Heart left ventricle (tissue), 16 donors: ENCODE data around the gene S100A7A. TPM values are rescaled to one million over a fixed set of nuclear protein-coding genes. Genes with fewer than 3 reads are reported as not detected.
"Not testable (repeated sequence)": the region's sequence is repeated elsewhere in the genome, so short reads cannot be mapped to it uniquely, and the experiment has no call there.

Experiments
- ATAC-seq, 4 donors: fragments of 200-7000 bp; cut with Tn5 transposase; one replicate each; pipeline ENCODE4 v1.9.1; 2020 to 2022; ENCODE audit warnings: moderate library complexity in 4 of 4, mild to moderate bottlenecking in 3 of 4, moderate number of reproducible peaks in 1 of 4
- DNase-seq, 5 donors: peaks; one replicate each; pipeline ENCODE4 v3.0.0-alpha.2; 2020
- H3K27ac ChIP-seq, 12 donors: fragments of 200-600 bp; sonication (generic) in 4 of 12; one replicate each; pipeline versions ENCODE4 v1.5.0 to v1.8.0; 2016 to 2022; ENCODE audit warnings: mild to moderate bottlenecking in 2 of 12
- H3K27me3 ChIP-seq, 9 donors: fragments of 200-600 bp; sonication (generic) in 2 of 9; one replicate each; pipeline versions ENCODE4 v1.5.1 to v1.8.0; 2016 to 2022; ENCODE audit warnings: mild to moderate bottlenecking in 3 of 9
- H3K36me3 ChIP-seq, 9 donors: fragments of 200-600 bp; sonication (generic) in 2 of 9; one replicate each; pipeline versions ENCODE4 v1.5.0 to v1.8.0; 2018 to 2022; ENCODE audit warnings: mild to moderate bottlenecking in 2 of 9
- H3K4me1 ChIP-seq, 12 donors: fragments of 200-600 bp; sonication (generic) in 4 of 12; one replicate each; pipeline versions ENCODE4 v1.5.0 to v1.8.0; 2016 to 2022; ENCODE audit warnings: mild to moderate bottlenecking in 3 of 12
- H3K4me3 ChIP-seq, 12 donors: fragments of 200-600 bp; sonication (generic) in 4 of 12; one replicate each; pipeline versions ENCODE4 v1.5.0 to v1.8.0; 2017 to 2022; ENCODE audit warnings: mild to moderate bottlenecking in 9 of 12, moderate library complexity in 4 of 12
- H3K9me3 ChIP-seq, 12 donors: fragments of 200-600 bp; sonication (generic) in 4 of 12; one replicate each; pipeline versions ENCODE4 v1.5.0 to v1.8.0; 2016 to 2022; ENCODE audit warnings: mild to moderate bottlenecking in 1 of 12
- POLR2A ChIP-seq, 2 donors: fragments of 450-650 bp; IDR thresholded peaks; one replicate each; pipeline ENCODE4 v1.6.1; 2017; ENCODE audit warnings: antibody characterized with exemption in 2 of 2, mild to moderate bottlenecking in 2 of 2, moderate library complexity in 2 of 2
- WGBS, 4 donors: extraction: QIAGEN DNeasy Blood & Tissue Kit in 2 of 4; methylation state at CpG; one replicate each; pipeline versions ENCODE4 v1.1.5 to v1.1.7; 2013 to 2018; 5-methylcytosine and 5-hydroxymethylcytosine counted together
- intact Hi-C, 10 donors: fragments of 100-400 bp; cut with DNase I; formaldehyde crosslinking; loops; one replicate each; pipeline versions ENCODE4 v1.11.1 to v1.14.2; 2022
- polyA plus RNA-seq, 2 donors: library from polyadenylated mRNA; stranded (reverse); fragments of 200-250 nt; gene quantifications; one replicate each; pipeline ENCODE4 v1.2.3, GENCODE V29; 2013
- total RNA-seq, 9 donors: library from RNA; depleted of rRNA in 2 of 9; stranded (reverse); fragments of >200 nt in 2 of 9; fragmentation: NEBNext Ultra II Directional in 3 of 9; extraction: Animal tissue kit (Norgen Biotek cat#: 25700) in 3 of 9; gene quantifications; one replicate each; pipeline versions ENCODE4 v1.1.0 to v1.2.4, GENCODE V29; 2016 to 2023
- TF ChIP-seq, protein P1 (sequence below), 12 donors: fragments of 200-600 bp; sonication (generic) in 4 of 12; IDR thresholded peaks; one replicate each; pipeline versions ENCODE4 v1.5.0 to v1.8.0; 2018 to 2022; ENCODE audit warnings: antibody characterized with exemption in 12 of 12, mild to moderate bottlenecking in 5 of 12
- donor health status: ischemic (EF 13 %, LVEDD 7.1; RV severe dilation, severe dysfunction).
- donor health status: healthy with polysubstance abuse.
- donor health status: DM: no; HTN: yes; CAD: no.
- donor health status: DM: no; HTN: no; CAD: no.
- donor health status: ischemic (EF 25% LVEDD 6.9; RV normal size, moderate dysfunction).
- donor health status: ischemic (EF 25% LVEDD 5.7; RV mildly dilated, moderate dysfunction).
- donor health status: healthy.
- donor health status: DM: yes; HTN: yes; CAD: no.
- donor health status: ischemic (EF 35%, LVEDD 5.7; RV mildly dilated, moderate dysfunction).
- donor health status: nonischemic (EF 11% LVEDD 7.7; RV severe dilation, severe dysfunction).
- donor health status: DM: yes; HTN: yes; CAD: no.
- donor health status: PGD.
- donor health status: ischemic (EF 29% LVEDD 5.4; RV normal size, mild dysfunction).
- donor health status: nonischemic (EF 23%, LVEDD 6.1; RV moderate dilation, normal function).

Gene S100A7A
- total and polyA plus RNA-seq, 11 donors = not detected

DNA sequence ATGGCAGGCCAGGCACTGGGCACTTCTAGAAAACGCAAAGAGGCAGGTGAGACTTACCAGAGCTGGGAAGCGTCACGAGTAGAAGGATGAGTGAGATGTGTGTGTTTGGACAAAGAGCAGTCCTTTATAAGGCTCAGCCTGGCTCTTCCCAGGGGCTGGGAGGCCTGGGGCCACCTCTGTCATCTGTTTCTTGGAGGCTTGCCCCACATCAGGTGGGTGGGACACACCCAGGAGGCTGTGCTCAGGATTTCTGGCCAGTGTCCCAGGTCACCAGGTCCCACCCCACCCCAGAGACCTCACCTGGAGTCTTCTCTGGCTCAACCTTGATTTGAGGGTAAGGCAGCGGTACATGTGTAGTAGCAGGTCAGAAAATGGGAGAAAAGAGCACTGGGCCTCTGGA is 44.2 kb downstream of the S100A7A start, which contains the start of gene S100A7:
TSS of gene S100A7 (minus strand) at position 101 of the 400 bp plus-strand sequence. CDS start 1,638 bp downstream, outside the sequence.
- no peak for ATAC-seq
- whole genome bisulfite sequencing, 4 donors = 82 to 89% (median 86%) methylated on average over 4 of the region's 4 CpGs
- intact Hi-C loops = loop anchor here in 2 of 10 donors (5.0 kb wide), 1 partner anchor 37 kb away; no protein-coding TSS in a partner anchor

DNA sequence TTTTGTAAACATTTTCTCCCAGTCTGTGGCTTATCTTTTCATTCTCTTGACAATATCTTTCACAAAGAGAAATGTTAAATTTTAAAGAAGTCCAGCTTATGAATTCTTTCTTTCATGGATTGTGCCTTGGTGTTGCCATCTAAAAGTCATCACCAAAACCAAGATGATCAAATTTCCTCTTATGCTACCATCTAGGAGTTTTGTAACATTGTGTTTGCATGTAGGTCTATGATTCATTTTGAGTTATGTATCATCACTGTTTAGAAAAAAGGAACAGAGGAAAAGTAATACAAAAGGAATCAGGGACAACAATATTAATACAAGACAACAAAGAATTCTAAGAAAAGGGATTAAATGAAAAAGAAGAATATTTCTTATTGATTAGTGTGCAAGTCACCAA is 46.4 kb downstream of the S100A7A start:
- H3K9me3 ChIP-seq, ATAC-seq, H3K36me3 ChIP-seq, H3K4me3 ChIP-seq, DNase-seq, H3K27ac ChIP-seq, H3K27me3 ChIP-seq: not testable (repeated sequence)
- H3K4me1 ChIP-seq = peaks cover 0 to 23% (median 12%) of the 10 kb centered on the region in 12 donors
- intact Hi-C loops = loop anchor here in 2 of 10 donors (5.0 kb wide), 1 partner anchor 35 kb away; no protein-coding TSS in a partner anchor

More for the DNA sequence above, 44.2 kb downstream of the S100A7A start, which contains the start of gene S100A7:
- DNase-seq = no peak
- no peaks in the 10 kb centered on the region for H3K36me3 ChIP-seq
- no peaks in the 10 kb centered on the region for H3K9me3 ChIP-seq
- H3K27ac ChIP-seq = no peak within 1 kb of the TSS
- TF ChIP-seq, protein P1, sequence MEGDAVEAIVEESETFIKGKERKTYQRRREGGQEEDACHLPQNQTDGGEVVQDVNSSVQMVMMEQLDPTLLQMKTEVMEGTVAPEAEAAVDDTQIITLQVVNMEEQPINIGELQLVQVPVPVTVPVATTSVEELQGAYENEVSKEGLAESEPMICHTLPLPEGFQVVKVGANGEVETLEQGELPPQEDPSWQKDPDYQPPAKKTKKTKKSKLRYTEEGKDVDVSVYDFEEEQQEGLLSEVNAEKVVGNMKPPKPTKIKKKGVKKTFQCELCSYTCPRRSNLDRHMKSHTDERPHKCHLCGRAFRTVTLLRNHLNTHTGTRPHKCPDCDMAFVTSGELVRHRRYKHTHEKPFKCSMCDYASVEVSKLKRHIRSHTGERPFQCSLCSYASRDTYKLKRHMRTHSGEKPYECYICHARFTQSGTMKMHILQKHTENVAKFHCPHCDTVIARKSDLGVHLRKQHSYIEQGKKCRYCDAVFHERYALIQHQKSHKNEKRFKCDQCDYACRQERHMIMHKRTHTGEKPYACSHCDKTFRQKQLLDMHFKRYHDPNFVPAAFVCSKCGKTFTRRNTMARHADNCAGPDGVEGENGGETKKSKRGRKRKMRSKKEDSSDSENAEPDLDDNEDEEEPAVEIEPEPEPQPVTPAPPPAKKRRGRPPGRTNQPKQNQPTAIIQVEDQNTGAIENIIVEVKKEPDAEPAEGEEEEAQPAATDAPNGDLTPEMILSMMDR (IDR thresholded peaks at IDR 0.05) = no peak
- TF ChIP-seq POLR2A (IDR thresholded peaks at IDR 0.05) = no peak
- H3K4me1 ChIP-seq = peaks cover 0 to 1% (median 0%) of the 10 kb centered on the region in 12 donors
- no peak within 1 kb of the TSS for H3K4me3 ChIP-seq
- H3K27me3 ChIP-seq = no peaks in the 10 kb centered on the region

DNA sequence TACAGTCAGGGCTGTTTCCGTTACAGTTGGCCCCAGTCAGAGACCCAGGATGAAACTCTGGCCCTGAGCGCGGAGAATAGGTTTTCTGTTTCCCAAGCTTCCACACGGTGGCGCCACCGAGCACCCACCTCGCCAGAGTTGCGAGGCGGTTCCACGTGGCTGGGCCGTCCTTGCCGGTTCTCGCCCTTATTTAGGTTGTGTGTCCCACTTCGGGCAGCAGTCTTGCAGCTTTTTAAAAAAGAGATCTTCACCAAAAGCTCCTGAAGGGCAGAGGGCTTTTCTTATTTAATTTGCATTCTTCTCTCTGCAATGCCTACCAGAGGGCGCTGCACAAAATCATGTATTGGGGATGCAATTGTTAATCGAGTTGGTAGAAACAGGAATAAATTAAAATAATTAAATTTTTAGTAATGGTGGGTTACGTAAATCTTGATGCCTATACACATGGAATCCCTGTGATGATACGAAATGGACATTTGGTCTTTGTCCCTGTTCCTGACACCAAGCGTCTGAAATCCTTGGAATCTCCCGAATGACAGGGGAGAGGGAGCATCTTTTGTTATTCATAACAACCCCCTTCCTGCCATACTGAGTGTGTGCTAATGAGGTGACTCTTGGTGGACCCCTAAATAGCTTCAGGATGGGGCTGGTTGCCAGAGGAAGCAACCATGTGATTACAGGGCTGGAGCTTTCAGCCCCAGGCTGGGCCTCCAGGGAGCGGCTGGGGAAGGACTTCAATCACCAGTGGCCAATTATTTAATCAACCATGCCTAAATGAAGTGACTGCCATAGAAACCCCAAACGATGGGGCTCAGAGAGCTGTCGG is 49.7 kb downstream of the S100A7A start:
- TF ChIP-seq, protein P1 (IDR thresholded peaks at IDR 0.05) = peak; percentile 67 to 84 (median 76)
- TF ChIP-seq POLR2A (IDR thresholded peaks at IDR 0.05) = no peak
- H3K36me3 ChIP-seq = no peaks in the 10 kb centered on the region
- peaks cover 0 to 24% (median 12%) of the 10 kb centered on the region in 12 donors for H3K4me1 ChIP-seq
- H3K9me3 ChIP-seq = peaks cover 0 to under 1% (median 0%) of the 10 kb centered on the region in 12 donors
- intact Hi-C loops = loop anchor here in 1 of 10 donors (2.0 kb wide), 1 partner anchor 29 kb away; no protein-coding TSS in a partner anchor
- H3K4me3 ChIP-seq = no peak overlapping the region
- DNase-seq = peak; percentile 39 to 77 (median 56)
- no peaks in the 10 kb centered on the region for H3K27me3 ChIP-seq
- peak overlapping the region in 1 of 12 donors; percentile 14 for H3K27ac ChIP-seq
- 22 to 47% (median 34%) methylated on average over 20 to 23 of the region's 23 CpGs for WGBS, 4 donors
- ATAC-seq = peak; percentile 37 to 81 (median 60)

- Histone ChIP-seq H3K36me3 (no peaks in the 10 kb centered on the region), H3K4me3 (no peak overlapping the region), H3K27me3 (no peaks in the 10 kb centered on the region), H3K27ac (peak overlapping the region in 1 of 12 donors; percentile 14), H3K9me3 (peaks cover 0 to 9% (median 7%) of the 10 kb centered on the region in 12 donors), H3K4me1 (peaks cover 0 to 24% (median 12%) of the 10 kb centered on the region in 12 donors)
- WGBS, 4 donors = 14 to 16% (median 14%) methylated on average over 5 of the region's 5 CpGs
- no peak for TF ChIP-seq POLR2A (IDR thresholded peaks at IDR 0.05)
- TF ChIP-seq, protein P1 (IDR thresholded peaks at IDR 0.05) = no peak
- ATAC-seq = no peak
- no peak for DNase-seq
- intact Hi-C loops = loop anchor here in 1 of 10 donors (2.0 kb wide), 1 partner anchor 28 kb away; no protein-coding TSS in a partner anchor
Observed at GRCh38 chr1:153466908-153467307, 50.6 kb downstream of the S100A7A start.
